IMR-90 (cell line): ENCODE data around the gene SLC6A17. TPM values are rescaled to one million over a fixed set of nuclear protein-coding genes. Genes with fewer than 3 reads are reported as not detected.

Experiments used
- ATAC-seq: fragments of 200-7000 bp; cut with Tn5 transposase; 2 replicates; pipeline ENCODE4 v1.9.1; 2020; ENCODE audit warnings: low read depth, mild to moderate bottlenecking, moderate library complexity
- BruUV-seq: library from RNA; stranded (reverse); fragments of 400-500 nt; replicated peaks from 2 replicates; lab custom pipeline; 2021; lab: Mats Ljungman, UMichigan
- CTCF ChIA-PET: fragments of 300-600 bp; formaldehyde crosslinking; extraction: SDS; loops from one replicate; lab custom pipeline; 2021; ENCODE audit warnings: antibody characterized with exemption; lab: Yijun Ruan, JAX
- POLR2A ChIA-PET: fragments of 300-600 bp; sonication (Branson Sonifier 250); formaldehyde crosslinking; loops from one replicate; lab custom pipeline; 2022; ENCODE audit warnings: antibody characterized with exemption; ENCODE audit not compliant: unreplicated experiment; lab: Charles Lee
- DNase-seq: peaks from one replicate; pipeline ENCODE4 v3.0.0; 2013
- H2AFZ ChIP-seq: replicated peaks from 2 replicates; pipeline ENCODE3; 2013; ENCODE audit warnings: low read length, mild to moderate bottlenecking; ENCODE audit not compliant: poor library complexity
- H2AK5ac ChIP-seq: 2 replicates; pipeline ENCODE4 v1.6.1; 2013; ENCODE audit warnings: low read depth, low read length, inconsistent platforms
- H2AK9ac ChIP-seq: replicated peaks from 2 replicates; pipeline ENCODE3; 2013; ENCODE audit warnings: mild to moderate bottlenecking, low read depth, low read length, moderate library complexity; ENCODE audit not compliant: poor library complexity
- H2BK120ac ChIP-seq: 2 replicates; pipeline ENCODE4 v1.6.1; 2013; ENCODE audit warnings: low read depth, low read length, inconsistent platforms
- H2BK15ac ChIP-seq: 3 replicates; pipeline ENCODE4 v1.6.1; 2013; ENCODE audit warnings: low read depth, low read length, inconsistent platforms
- H2BK20ac ChIP-seq: 2 replicates; pipeline ENCODE4 v1.6.1; 2013; ENCODE audit warnings: low read depth, mild to moderate bottlenecking, inconsistent platforms, low read length, moderate library complexity
- H2BK5ac ChIP-seq: 2 replicates; pipeline ENCODE4 v1.6.1; 2013; ENCODE audit warnings: mild to moderate bottlenecking, low read depth, low read length, inconsistent platforms; ENCODE audit not compliant: poor library complexity, severe bottlenecking
- H3K14ac ChIP-seq: replicated peaks from 2 replicates; pipeline ENCODE4 v1.6.1; 2013; ENCODE audit warnings: low read depth, low read length, inconsistent platforms
- H3K18ac ChIP-seq: 2 replicates; pipeline ENCODE4 v1.6.1; 2013; ENCODE audit warnings: low read depth, low read length, control low read depth
- H3K23ac ChIP-seq: 2 replicates; pipeline ENCODE4 v1.6.1; 2013; ENCODE audit warnings: low read depth, low read length, inconsistent platforms
- H3K27ac ChIP-seq: 2 replicates; pipeline ENCODE4 v1.5.1; 2013; ENCODE audit warnings: mild to moderate bottlenecking, control low read depth, low read length; ENCODE audit not compliant: insufficient read depth
- H3K27me3 ChIP-seq: 2 replicates; pipeline ENCODE4 v1.6.1; 2013; ENCODE audit warnings: low read length; ENCODE audit not compliant: control insufficient read depth, insufficient read depth
- H3K36me3 ChIP-seq: 2 replicates; pipeline ENCODE4 v1.6.1; 2013; ENCODE audit warnings: low read length, mixed read lengths; ENCODE audit not compliant: control insufficient read depth, insufficient read depth
- H3K4ac ChIP-seq: 2 replicates; pipeline ENCODE4 v1.6.1; 2013; ENCODE audit warnings: low read depth, low read length, inconsistent platforms
- H3K4me1 ChIP-seq: 2 replicates; pipeline ENCODE4 v1.6.1; 2013; ENCODE audit warnings: low read length, mixed read lengths; ENCODE audit not compliant: control insufficient read depth, insufficient read depth
- H3K4me2 ChIP-seq: 2 replicates; pipeline ENCODE4 v1.6.1; 2013; ENCODE audit warnings: low read depth, mild to moderate bottlenecking, control low read depth, low read length, moderate library complexity
- H3K4me3 ChIP-seq: 2 replicates; pipeline ENCODE4 v1.5.1; 2013; ENCODE audit warnings: low read depth, mild to moderate bottlenecking, control low read depth, low read length, moderate library complexity; ENCODE audit not compliant: insufficient read depth
- H3K56ac ChIP-seq: 2 replicates; pipeline ENCODE4 v1.6.1; 2013; ENCODE audit warnings: low read length, inconsistent platforms; ENCODE audit not compliant: insufficient read depth; ENCODE audit errors: extremely low read depth
- H3K79me1 ChIP-seq, 2 experiments: 2 replicates each; pipeline ENCODE4 v1.6.1; 2013; ENCODE audit warnings: low read length in 2 of 2, inconsistent platforms in 1 of 2, low read depth in 1 of 2
- H3K9ac ChIP-seq: 2 replicates; pipeline ENCODE4 v1.6.1; 2013; ENCODE audit warnings: low read depth, low read length, control low read depth
- H3K9me1 ChIP-seq: 2 replicates; pipeline ENCODE4 v1.6.1; 2013; ENCODE audit warnings: low read length, inconsistent platforms; ENCODE audit not compliant: insufficient read depth
- H3K9me3 ChIP-seq: 2 replicates; pipeline ENCODE4 v1.6.1; 2013; ENCODE audit warnings: low read length; ENCODE audit not compliant: control insufficient read depth, insufficient read depth
- H4K20me1 ChIP-seq: 2 replicates; pipeline ENCODE4 v1.6.1; 2013; ENCODE audit warnings: low read length, inconsistent platforms; ENCODE audit not compliant: insufficient read depth
- H4K5ac ChIP-seq: 2 replicates; pipeline ENCODE4 v1.6.1; 2013; ENCODE audit warnings: mild to moderate bottlenecking, low read depth, low read length, control low read depth
- H4K8ac ChIP-seq, 2 experiments: 2 replicates each; pipeline ENCODE4 v1.6.1; 2013; ENCODE audit warnings: low read depth in 2 of 2, low read length in 2 of 2, control low read depth in 1 of 2, inconsistent platforms in 1 of 2
- H4K91ac ChIP-seq: 2 replicates; pipeline ENCODE4 v1.6.1; 2013; ENCODE audit warnings: low read depth, low read length, inconsistent platforms; ENCODE audit not compliant: insufficient read depth
- BHLHE40 ChIP-seq: fragments of 150-350 bp; IDR thresholded peaks from 2 replicates; pipeline ENCODE4 v1.6.1; 2016; ENCODE audit warnings: mild to moderate bottlenecking, low read depth, low read length
- MAZ ChIP-seq: IDR thresholded peaks from 2 replicates; pipeline ENCODE4 v1.6.1; 2012; ENCODE audit warnings: low read depth, mild to moderate bottlenecking, low read length, improper control_type of control experiment, moderate library complexity, borderline replicate concordance
- MXI1 ChIP-seq: IDR thresholded peaks from 2 replicates; pipeline ENCODE4 v1.6.1; 2012; ENCODE audit warnings: low read depth, mild to moderate bottlenecking, low read length, moderate library complexity, borderline replicate concordance
- NFE2L2 ChIP-seq: fragments of 150-350 bp; IDR thresholded peaks from 2 replicates; pipeline ENCODE4 v1.6.1; 2016; ENCODE audit warnings: low read depth, mild to moderate bottlenecking, low read length
- POLR2A ChIP-seq: IDR thresholded peaks from 2 replicates; pipeline ENCODE4 v1.6.1; 2012; ENCODE audit warnings: mild to moderate bottlenecking, low read depth, low read length
- RAD21 ChIP-seq: IDR thresholded peaks from 2 replicates; pipeline ENCODE4 v1.6.1; 2012; ENCODE audit warnings: low read length, improper control_type of control experiment
- RFX5 ChIP-seq: IDR thresholded peaks from 2 replicates; pipeline ENCODE4 v1.8.0; 2012; ENCODE audit warnings: low read depth, mild to moderate bottlenecking, low read length, moderate library complexity
- SMC3 ChIP-seq: fragments of 150-350 bp; IDR thresholded peaks from 2 replicates; pipeline ENCODE4 v1.6.1; 2016; ENCODE audit warnings: low read depth, mild to moderate bottlenecking, antibody characterized with exemption, low read length, moderate library complexity
- WGBS, 2 experiments: methylation state at CpG; one replicate each; pipeline versions ENCODE4 v1.1.5 to v1.1.7; 2013; ENCODE audit warnings: missing lambda C conversion rate in 2 of 2; ENCODE audit not compliant: insufficient read length in 1 of 2; ENCODE audit errors: extremely low coverage in 2 of 2; 5-methylcytosine and 5-hydroxymethylcytosine counted together
- dilution Hi-C: fragments of 300-500 bp; cut with HindIII; formaldehyde crosslinking; loops from one replicate; pipeline ENCODE4 v1.14.3; 2018; ENCODE audit warnings: low sequenced_read_pairs; ENCODE audit not compliant: unreplicated experiment
- in situ Hi-C: fragments of 300-500 bp; cut with MboI; formaldehyde crosslinking; loops from 3 replicates; pipeline ENCODE4 v1.14.3; 2019; ENCODE audit warnings: low sequenced_read_pairs, inconsistent platforms, mixed read lengths
- intact Hi-C: fragments of 100-400 bp; cut with micrococcal nuclease; formaldehyde crosslinking; loops from 2 replicates; pipeline ENCODE4 v1.10.0; 2022
- polyA plus RNA-seq, 3 experiments: library from polyadenylated mRNA; depleted of rRNA; stranded (reverse); fragments of >200 nt; gene quantifications; 2 replicates each; pipeline ENCODE4 v1.2.3, GENCODE V29; 2012; ENCODE audit warnings: low replicate concordance in 1 of 3
- total RNA-seq: library from RNA; depleted of rRNA; stranded (reverse); fragments of >200 nt; gene quantifications from 2 replicates; pipeline ENCODE4 v1.2.3, GENCODE V29; 2012
- TF ChIP-seq, protein P1 (sequence below): fragments of 150-350 bp; IDR thresholded peaks from 2 replicates; pipeline ENCODE4 v1.6.1; 2017; ENCODE audit warnings: mild to moderate bottlenecking, antibody characterized with exemption, low read length, low read depth
- TF ChIP-seq, protein P2 (sequence below): fragments of 150-350 bp; IDR thresholded peaks from 2 replicates; pipeline ENCODE4 v1.6.1; 2016; ENCODE audit warnings: low read depth, mild to moderate bottlenecking, low read length, moderate library complexity, borderline replicate concordance

SLC6A17 gene
- total and polyA plus RNA-seq, 2 of the 4 experiments (the other 2 are of a cell fraction) = 0.54 to 0.82 TPM

DNA sequence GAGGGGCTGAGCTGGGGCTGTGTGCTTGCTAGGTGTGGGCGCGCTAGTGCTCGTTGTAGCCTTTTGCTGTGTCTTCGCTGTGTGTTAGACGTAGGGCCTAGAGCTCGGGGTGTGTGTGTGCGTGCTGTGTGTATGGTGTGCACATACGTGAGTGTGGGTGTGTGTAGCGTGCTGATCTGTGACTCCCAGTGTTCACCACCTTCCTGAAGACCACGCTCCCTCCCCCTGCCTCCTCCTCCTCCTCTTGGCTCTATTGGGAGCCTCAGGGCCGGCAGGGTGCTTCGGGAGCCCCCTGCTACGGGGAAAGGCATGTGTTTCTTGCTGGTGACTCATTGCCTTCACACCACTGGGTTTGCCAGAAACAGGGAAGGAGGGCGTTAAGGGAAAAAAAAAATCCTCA is 50.4 kb downstream of the SLC6A17 start:
- H3K9ac ChIP-seq = no peak overlapping the region
- no peak overlapping the region for H2BK15ac ChIP-seq
- no peak overlapping the region for H3K23ac ChIP-seq
- H3K36me3 ChIP-seq = no peaks in the 10 kb centered on the region
- dilution Hi-C loops = no loop called here
- H3K9me3 ChIP-seq = no peaks in the 10 kb centered on the region
- no peak overlapping the region for H3K27ac ChIP-seq
- in situ Hi-C loops = loop anchor here (5.0 to 10.0 kb wide), 3 partner anchors 107 to 262 kb away; no protein-coding TSS in a partner anchor
- no peak overlapping the region for H2AFZ ChIP-seq
- no peak overlapping the region for H3K4ac ChIP-seq
- no peak overlapping the region for H3K4me3 ChIP-seq
- no peak overlapping the region for H2BK5ac ChIP-seq
- ChIA-PET CTCF (interaction anchor here (3.5 to 4.4 kb wide), 2 partner anchors 259 to 295 kb away, joined by 30 to 31 read pairs; no protein-coding TSS in a partner anchor), POLR2A (no interaction called here)
- TF ChIP-seq POLR2A = no peak
- TF ChIP-seq RAD21 = no peak
- TF ChIP-seq, protein P1, sequence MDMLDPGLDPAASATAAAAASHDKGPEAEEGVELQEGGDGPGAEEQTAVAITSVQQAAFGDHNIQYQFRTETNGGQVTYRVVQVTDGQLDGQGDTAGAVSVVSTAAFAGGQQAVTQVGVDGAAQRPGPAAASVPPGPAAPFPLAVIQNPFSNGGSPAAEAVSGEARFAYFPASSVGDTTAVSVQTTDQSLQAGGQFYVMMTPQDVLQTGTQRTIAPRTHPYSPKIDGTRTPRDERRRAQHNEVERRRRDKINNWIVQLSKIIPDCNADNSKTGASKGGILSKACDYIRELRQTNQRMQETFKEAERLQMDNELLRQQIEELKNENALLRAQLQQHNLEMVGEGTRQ = no peak
- no peak for TF ChIP-seq MAZ
- TF ChIP-seq MXI1 = no peak
- TF ChIP-seq, protein P2, sequence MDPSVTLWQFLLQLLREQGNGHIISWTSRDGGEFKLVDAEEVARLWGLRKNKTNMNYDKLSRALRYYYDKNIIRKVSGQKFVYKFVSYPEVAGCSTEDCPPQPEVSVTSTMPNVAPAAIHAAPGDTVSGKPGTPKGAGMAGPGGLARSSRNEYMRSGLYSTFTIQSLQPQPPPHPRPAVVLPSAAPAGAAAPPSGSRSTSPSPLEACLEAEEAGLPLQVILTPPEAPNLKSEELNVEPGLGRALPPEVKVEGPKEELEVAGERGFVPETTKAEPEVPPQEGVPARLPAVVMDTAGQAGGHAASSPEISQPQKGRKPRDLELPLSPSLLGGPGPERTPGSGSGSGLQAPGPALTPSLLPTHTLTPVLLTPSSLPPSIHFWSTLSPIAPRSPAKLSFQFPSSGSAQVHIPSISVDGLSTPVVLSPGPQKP = no peak
- no peak for TF ChIP-seq RFX5
- no peak for TF ChIP-seq SMC3
- TF ChIP-seq NFE2L2 = no peak
- TF ChIP-seq BHLHE40 = no peak
- no peak overlapping the region for H4K91ac ChIP-seq
- ATAC-seq = no peak
- no TSS peak for BruUV-seq
- WGBS, 2 experiments = no CpG with 5 or more reads among the region's 14 CpGs
- no peaks in the 10 kb centered on the region for H3K9me1 ChIP-seq
- H3K79me1 ChIP-seq = no peaks in the 10 kb centered on the region
- no peak overlapping the region for H2AK9ac ChIP-seq
- no peak overlapping the region for H3K14ac ChIP-seq
- H3K4me1 ChIP-seq = 0 out of 2 replicates have a peak, but pooled peaks cover 1% of the 10 kb centered on the region
- H4K8ac ChIP-seq = no peak overlapping the region
- H2AK5ac ChIP-seq = peak overlapping the region; percentile 33; the same call in 1 of the 2 replicates
- peak; percentile 47 for DNase-seq
- H4K5ac ChIP-seq = no peak overlapping the region
- H3K27me3 ChIP-seq = no peaks in the 10 kb centered on the region; the same call in 1 of the 2 replicates
- intact Hi-C loops = no loop called here
- no peak overlapping the region for H2BK20ac ChIP-seq
- no peak overlapping the region for H3K4me2 ChIP-seq
- no peak overlapping the region for H3K18ac ChIP-seq
- no peak overlapping the region for H2BK120ac ChIP-seq
- no peak overlapping the region for H3K56ac ChIP-seq
- H4K20me1 ChIP-seq = no peaks in the 10 kb centered on the region
